ENCODE results near the gene KCP. TPM values are rescaled to one million over a fixed set of nuclear protein-coding genes. Genes with fewer than 3 reads are reported as not detected.
A peak's percentile ranks its signal among the peaks of the same experiment; 100 is the strongest.

KCP gene
- total and polyA plus RNA-seq, 2 of the 13 experiments (the other 11 are each of a cell fraction or from before 2014, with no cell fraction given): 0.37 to 1.0 TPM

DNA sequence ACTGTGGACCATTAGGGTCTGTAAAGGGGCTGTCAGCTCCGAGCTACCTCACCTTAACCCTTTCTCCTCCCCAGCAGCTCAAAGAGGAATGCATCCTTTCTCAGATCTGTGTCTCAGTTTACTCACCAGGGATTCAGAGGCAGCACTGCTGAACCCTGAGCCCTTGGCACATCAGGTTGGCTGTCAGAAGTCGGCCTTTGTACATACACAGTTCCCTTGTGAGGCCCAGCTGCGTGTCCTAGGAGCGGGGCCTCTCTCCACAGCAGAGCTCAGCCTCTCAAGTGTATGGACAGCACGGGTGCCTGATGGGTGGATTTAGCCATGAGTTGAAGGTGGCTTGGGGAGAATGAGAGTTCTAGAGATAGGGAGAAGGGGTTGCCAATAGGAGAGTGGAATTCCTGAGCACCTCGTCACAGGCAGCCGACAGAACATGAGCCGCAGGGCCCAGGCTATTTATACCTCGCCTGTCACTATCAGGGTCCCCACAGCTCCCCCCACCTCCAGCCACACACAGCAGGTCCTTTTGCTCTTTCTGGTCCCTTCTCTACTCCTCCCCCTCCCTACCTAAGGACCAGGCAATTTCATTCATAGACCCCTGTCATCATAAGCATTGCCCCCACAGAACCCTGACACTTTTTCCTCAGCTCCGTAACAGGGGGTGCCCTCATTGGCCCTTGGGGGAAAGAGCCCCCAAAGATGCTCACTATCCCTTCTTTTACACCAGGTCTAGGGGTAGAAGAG, 82.4 kb downstream of the KCP start (continued):
- TF ChIP-seq, protein P1, sequence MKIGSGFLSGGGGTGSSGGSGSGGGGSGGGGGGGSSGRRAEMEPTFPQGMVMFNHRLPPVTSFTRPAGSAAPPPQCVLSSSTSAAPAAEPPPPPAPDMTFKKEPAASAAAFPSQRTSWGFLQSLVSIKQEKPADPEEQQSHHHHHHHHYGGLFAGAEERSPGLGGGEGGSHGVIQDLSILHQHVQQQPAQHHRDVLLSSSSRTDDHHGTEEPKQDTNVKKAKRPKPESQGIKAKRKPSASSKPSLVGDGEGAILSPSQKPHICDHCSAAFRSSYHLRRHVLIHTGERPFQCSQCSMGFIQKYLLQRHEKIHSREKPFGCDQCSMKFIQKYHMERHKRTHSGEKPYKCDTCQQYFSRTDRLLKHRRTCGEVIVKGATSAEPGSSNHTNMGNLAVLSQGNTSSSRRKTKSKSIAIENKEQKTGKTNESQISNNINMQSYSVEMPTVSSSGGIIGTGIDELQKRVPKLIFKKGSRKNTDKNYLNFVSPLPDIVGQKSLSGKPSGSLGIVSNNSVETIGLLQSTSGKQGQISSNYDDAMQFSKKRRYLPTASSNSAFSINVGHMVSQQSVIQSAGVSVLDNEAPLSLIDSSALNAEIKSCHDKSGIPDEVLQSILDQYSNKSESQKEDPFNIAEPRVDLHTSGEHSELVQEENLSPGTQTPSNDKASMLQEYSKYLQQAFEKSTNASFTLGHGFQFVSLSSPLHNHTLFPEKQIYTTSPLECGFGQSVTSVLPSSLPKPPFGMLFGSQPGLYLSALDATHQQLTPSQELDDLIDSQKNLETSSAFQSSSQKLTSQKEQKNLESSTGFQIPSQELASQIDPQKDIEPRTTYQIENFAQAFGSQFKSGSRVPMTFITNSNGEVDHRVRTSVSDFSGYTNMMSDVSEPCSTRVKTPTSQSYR (CRISPR knock-in tag; IDR thresholded peaks at IDR 0.05; ENCODE audit: borderline replicate concordance): no peak
- no peak for TF ChIP-seq MED1 (CRISPR knock-in tag; IDR thresholded peaks at IDR 0.05)
- TF ChIP-seq RXRA (CRISPR knock-in tag; IDR thresholded peaks at IDR 0.05): peak; percentile 16; the same call in 1 of the 2 replicates
- TF ChIP-seq PAWR (CRISPR knock-in tag; IDR thresholded peaks at IDR 0.05; ENCODE audit: borderline replicate concordance): no peak
- no peak for TF ChIP-seq ZNF326 (CRISPR knock-in tag; IDR thresholded peaks at IDR 0.05; ENCODE audit: borderline replicate concordance)
- no peak for TF ChIP-seq ZNF333 (CRISPR knock-in tag; IDR thresholded peaks at IDR 0.05; ENCODE audit: borderline replicate concordance)
- no peak for TF ChIP-seq SETDB1 (CRISPR knock-in tag; IDR thresholded peaks at IDR 0.05; ENCODE audit: borderline replicate concordance)
- no peak for TF ChIP-seq HOXD1 (CRISPR knock-in tag; IDR thresholded peaks at IDR 0.05)
- TF ChIP-seq, protein P2, sequence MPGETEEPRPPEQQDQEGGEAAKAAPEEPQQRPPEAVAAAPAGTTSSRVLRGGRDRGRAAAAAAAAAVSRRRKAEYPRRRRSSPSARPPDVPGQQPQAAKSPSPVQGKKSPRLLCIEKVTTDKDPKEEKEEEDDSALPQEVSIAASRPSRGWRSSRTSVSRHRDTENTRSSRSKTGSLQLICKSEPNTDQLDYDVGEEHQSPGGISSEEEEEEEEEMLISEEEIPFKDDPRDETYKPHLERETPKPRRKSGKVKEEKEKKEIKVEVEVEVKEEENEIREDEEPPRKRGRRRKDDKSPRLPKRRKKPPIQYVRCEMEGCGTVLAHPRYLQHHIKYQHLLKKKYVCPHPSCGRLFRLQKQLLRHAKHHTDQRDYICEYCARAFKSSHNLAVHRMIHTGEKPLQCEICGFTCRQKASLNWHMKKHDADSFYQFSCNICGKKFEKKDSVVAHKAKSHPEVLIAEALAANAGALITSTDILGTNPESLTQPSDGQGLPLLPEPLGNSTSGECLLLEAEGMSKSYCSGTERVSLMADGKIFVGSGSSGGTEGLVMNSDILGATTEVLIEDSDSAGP (CRISPR knock-in tag; IDR thresholded peaks at IDR 0.05; ENCODE audit: borderline replicate concordance): peak; percentile 17; the same call in 1 of the 2 replicates
- TF ChIP-seq, protein P3, sequence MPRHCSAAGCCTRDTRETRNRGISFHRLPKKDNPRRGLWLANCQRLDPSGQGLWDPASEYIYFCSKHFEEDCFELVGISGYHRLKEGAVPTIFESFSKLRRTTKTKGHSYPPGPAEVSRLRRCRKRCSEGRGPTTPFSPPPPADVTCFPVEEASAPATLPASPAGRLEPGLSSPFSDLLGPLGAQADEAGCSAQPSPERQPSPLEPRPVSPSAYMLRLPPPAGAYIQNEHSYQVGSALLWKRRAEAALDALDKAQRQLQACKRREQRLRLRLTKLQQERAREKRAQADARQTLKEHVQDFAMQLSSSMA (CRISPR knock-in tag; IDR thresholded peaks at IDR 0.05): no peak
- TF ChIP-seq GATAD2A (CRISPR knock-in tag; IDR thresholded peaks at IDR 0.05): peak; percentile 59
- TF ChIP-seq NRL (CRISPR knock-in tag; IDR thresholded peaks at IDR 0.05; ENCODE audit: borderline replicate concordance): 0 out of 2 replicates have a peak, but pooled peaks have one; percentile 7
- TF ChIP-seq MIXL1 (CRISPR knock-in tag; IDR thresholded peaks at IDR 0.05): no peak
- TF ChIP-seq PHB2 (IDR thresholded peaks at IDR 0.05; ENCODE audit: partially characterized antibody): no peak
- peak; percentile 47 for TF ChIP-seq SALL1 (CRISPR knock-in tag; IDR thresholded peaks at IDR 0.05)
- no peak for TF ChIP-seq NBN (conservative IDR thresholded peaks at IDR 0.05)
- TF ChIP-seq STAT5B (CRISPR knock-in tag; IDR thresholded peaks at IDR 0.05): no peak
- peak; percentile 27; the same call in 1 of the 2 replicates for TF ChIP-seq SAP130 (CRISPR knock-in tag; IDR thresholded peaks at IDR 0.05; ENCODE audit: low read depth)
- no peak for TF ChIP-seq ZBTB38 (CRISPR knock-in tag; IDR thresholded peaks at IDR 0.05)
- TF ChIP-seq MAFK (conservative IDR thresholded peaks at IDR 0.05 in 1 of 2, IDR thresholded peaks at IDR 0.05 in 1 of 2; ENCODE audit: low read length in 2 of 2): no peak
- 0 out of 2 replicates have a peak, but pooled peaks have one; percentile 31 for TF ChIP-seq SNAPC2 (CRISPR knock-in tag; IDR thresholded peaks at IDR 0.05)
- TF ChIP-seq TBX2 (CRISPR knock-in tag; IDR thresholded peaks at IDR 0.05; ENCODE audit: borderline replicate concordance): 0 out of 2 replicates have a peak, but pooled peaks have one; percentile 27
- no peak for TF ChIP-seq ZNF782 (CRISPR knock-in tag; IDR thresholded peaks at IDR 0.05; ENCODE audit: borderline replicate concordance)
- TF ChIP-seq NFE2 (CRISPR knock-in tag; IDR thresholded peaks at IDR 0.05): no peak
- no peak for TF ChIP-seq JARID2 (CRISPR knock-in tag; IDR thresholded peaks at IDR 0.05; ENCODE audit: insufficient replicate concordance)
- peak; percentile 37; the same call in 1 of the 2 replicates for TF ChIP-seq FOXA3 (CRISPR knock-in tag; IDR thresholded peaks at IDR 0.05)
- peak; percentile 39; the same call in 1 of the 2 replicates for TF ChIP-seq HDAC1 (CRISPR knock-in tag; IDR thresholded peaks at IDR 0.05)
